Activated CD4-positive, CD25-positive, alpha-beta regulatory T cell treated with anti-CD3 and anti-CD28 coated beads, Interleukin-2, amount 50 U/mL, for 24 hours (primary cell): ENCODE results near the gene ADARB1.
A peak's percentile ranks its signal among the peaks of the same experiment; 100 is the strongest.
"Not testable (repeated sequence)": the region's sequence is repeated elsewhere in the genome, so short reads cannot be mapped to it uniquely, and the experiment has no call there.

Experiments
- ATAC-seq, 2 donors: fragments of 150-1000 bp; cut with Tn5 transposase; one replicate each; pipeline ENCODE4 v1.10.0; 2021; ENCODE audit warnings: mild to moderate bottlenecking in 1 of 2, moderate library complexity in 1 of 2

ADARB1 gene

GRCh38 chr21:45138199-45139002, 64.0 kb downstream of the ADARB1 start:
- ATAC-seq: peak; percentile 54 to 57

GRCh38 chr21:45139003-45139360, 64.6 kb downstream of the ADARB1 start:
- not testable (repeated sequence) for ATAC-seq

DNA sequence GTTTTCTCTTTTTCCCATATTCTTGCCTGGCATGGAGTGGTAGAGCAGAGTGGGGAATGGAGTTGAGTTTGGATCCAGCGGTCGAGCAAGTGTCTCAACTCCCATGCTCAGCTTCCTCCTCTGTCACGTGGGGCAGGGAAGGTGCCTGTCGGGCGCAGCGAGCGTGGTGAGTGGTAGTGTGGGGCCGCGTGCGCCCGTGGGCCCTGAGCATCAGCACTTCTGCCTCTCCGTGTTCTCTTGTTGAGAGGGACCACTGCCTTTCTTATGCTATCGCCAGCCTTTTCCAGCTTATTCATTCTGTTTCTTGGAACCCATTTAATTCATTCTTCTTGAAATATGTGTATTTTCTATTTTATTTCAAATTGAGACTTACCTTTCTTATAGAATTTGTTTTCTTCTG, 65.1 kb downstream of the ADARB1 start:
- ATAC-seq: no peak

GRCh38 chr21:45140346-45140940, 66.1 kb downstream of the ADARB1 start:
- ATAC-seq: peak; percentile 73 to 82

- ATAC-seq: not testable (repeated sequence)
Measured at GRCh38 chr21:45140944-45141343, 66.6 kb downstream of the ADARB1 start.

DNA sequence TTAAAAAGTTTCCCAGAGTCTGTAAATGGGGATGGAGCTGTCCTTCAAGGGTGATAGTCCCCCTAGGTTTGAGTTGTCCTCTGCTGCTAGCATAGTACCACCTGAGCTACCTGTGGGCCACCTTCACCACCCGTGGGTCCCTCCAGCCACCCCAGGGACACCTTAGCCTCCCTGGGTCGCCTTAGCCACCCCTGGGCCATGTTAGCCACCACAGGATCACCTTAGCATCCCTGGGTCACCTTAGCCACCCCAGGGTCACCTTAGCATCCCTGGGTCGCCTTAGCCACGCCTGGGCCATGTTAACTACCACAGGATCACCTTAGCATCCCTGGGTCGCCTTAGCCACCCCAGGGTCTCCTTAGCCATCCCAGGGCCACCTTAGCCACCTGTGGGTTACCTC, 67.1 kb downstream of the ADARB1 start:
- no peak for ATAC-seq

- no peak for ATAC-seq
Measured at GRCh38 chr21:45142469-45143308, 68.3 kb downstream of the ADARB1 start.

- ATAC-seq: no peak
Measured at GRCh38 chr21:45143855-45144254, 69.5 kb downstream of the ADARB1 start.

DNA sequence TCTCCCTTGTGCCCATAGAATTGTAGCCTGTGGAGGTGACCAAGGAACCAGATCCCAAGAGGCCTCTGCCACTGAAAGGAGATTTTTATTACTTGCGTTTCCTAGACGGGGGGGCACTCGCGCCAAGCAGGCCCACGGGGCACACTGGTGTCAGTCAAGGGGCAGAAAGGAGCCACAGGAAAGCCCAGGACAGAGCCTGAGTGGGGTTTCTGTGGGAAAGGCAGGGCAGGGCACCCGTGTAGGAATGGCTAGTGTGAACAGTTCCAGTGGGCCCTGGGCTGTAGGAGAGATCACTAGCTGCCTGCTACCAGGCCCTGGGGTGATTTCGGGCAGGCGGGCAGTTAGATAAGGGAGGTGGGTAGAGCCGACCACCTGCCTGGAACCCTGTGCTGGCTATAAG, 70.8 kb downstream of the ADARB1 start:
- no peak for ATAC-seq

DNA sequence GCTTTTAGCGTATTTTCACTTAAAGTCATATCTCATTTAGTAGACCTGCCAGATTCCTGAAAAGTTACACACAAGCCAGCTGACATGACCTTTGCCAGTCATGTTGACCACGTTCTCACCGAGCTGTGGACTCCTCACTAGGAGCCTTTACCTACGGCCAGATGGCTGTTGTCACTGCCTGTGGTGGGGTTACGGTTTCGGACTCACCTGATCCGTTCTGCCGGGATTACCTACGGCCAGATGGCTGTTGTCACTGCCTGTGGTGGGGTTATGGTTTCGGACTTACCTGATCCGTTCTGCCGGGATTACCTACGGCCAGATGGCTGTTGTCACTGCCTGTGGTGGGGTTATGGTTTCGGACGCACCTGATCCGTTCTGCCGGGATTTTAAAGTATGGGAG, 71.5 kb downstream of the ADARB1 start:
- ATAC-seq: not testable (repeated sequence)

GRCh38 chr21:45146306-45146705, 71.9 kb downstream of the ADARB1 start:
- no peak for ATAC-seq

DNA sequence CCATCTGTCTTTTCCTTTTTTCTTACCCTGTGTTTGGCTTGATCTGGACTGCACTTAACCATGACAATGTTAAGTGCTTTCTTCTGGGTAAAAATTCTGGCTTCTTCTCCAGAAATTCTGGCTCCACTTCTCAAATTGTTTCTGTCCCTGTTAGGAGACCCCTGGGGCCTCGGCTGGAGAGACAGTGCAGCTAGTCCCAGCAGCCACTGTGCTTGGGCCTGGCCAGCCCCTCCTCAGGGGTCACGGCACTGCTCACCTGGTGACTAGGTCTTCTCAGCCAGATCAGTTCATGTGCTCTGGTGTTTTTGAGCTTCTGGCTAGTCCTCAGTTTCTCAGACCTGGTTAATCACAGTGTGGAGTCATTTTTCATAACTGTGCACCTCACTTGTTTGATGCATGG, 72.4 kb downstream of the ADARB1 start:
- no peak for ATAC-seq

- no peak for ATAC-seq
Measured at GRCh38 chr21:45147473-45148315, 73.3 kb downstream of the ADARB1 start.

DNA sequence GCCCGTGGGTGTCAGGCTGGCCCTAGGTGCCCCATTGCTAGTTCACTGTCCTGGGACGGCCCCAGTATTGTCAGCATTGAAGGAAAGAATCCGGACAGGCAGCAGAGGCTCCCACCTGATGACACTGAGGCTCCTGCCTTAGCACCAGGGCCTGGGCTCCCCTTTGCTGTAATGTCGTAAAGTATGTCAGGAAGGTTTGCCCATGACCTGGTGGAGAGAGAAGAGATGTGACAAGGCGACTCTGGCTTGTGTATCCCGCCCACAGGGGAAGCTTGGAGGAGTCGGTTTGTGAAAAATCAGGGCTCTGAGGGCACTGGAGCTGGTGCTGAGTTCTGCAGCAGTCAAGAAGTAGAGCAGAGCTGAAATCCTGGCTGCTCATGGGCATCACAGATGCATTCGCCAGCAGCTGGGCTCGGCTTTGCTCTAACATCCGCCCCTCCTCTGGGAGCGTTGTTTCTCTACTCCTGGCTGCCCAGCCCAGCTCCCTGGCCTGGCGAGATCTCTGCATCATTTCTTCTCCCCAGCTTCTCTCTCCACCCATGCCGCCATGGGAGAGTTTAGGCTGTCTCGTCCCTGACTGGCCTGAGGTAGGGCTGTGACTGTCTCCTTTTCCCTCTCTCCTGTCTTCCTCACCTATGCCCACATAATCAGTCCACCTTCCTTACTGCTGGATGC, 74.1 kb downstream of the ADARB1 start:
- ATAC-seq: no peak

DNA sequence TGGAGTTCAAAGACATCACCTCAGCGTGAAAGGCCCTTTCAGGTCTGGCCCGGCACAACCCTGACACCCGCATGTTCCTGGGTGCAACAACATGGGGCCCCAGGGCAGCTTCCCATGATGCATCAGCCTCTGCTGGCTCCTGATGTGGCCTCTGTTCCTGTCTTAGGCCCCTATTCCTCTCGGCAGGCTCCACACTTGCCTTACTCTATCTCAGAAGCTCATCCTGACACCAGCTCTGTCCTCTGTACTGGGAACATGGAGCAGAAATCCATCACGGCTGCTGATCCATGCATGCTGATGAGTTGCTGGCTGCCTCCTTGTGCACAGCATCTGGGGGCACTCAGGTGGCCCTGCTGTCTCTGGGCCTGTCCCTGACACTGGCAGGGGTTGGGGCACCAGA, 74.6 kb downstream of the ADARB1 start:
- no peak for ATAC-seq

- no peak for ATAC-seq
Measured at GRCh38 chr21:45150638-45151131, 76.3 kb downstream of the ADARB1 start.

- ATAC-seq: no peak
Measured at GRCh38 chr21:45151445-45152160, 77.2 kb downstream of the ADARB1 start.

GRCh38 chr21:45152265-45152746, 77.9 kb downstream of the ADARB1 start:
- ATAC-seq: peak; percentile 95 to 98

DNA sequence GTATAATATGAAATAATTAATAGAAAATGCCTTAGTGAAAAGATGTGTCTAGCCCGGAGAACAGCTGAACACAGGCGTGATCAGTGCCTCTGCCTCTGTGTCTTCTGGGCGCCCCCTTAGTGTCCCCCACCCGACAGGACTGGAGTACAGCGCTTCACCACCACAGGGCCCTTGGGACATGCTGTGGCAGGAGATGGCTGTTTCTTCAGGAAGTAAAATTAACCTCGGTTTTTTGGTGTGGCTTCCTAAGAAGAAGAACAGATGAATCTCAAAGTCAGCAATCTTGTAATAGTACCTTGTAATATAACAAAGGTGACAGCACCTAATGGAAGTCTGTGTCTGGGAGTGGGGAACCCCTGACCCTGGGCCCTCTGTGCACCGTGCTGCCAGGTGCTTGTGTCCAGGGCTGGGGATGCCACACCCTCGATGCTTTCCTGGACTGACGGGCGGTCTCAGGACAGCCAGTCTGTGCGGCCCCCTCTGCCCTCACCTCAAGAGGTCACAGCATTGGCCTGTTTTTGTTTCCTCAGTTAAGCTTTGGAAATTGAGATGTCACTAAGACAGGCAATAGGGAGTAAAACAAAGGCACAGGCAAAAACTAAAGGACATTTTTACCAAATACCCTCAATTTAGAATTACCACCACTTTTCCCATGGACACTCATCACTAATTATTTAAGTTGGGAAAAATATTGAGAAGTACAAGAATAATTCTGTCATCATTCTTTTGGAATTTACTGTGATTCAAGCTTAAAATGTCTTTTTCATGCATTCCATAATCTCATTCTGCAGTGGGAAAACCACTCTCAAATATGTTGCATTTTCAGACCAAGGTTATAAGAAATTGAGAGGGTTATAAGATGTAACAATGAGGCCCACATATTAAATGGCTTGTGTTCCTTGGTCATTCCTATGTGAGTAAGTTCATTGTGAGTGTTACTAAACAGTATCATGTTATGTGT, 79.3 kb downstream of the ADARB1 start:
- no peak for ATAC-seq
